SK-N-SH (cell line): ENCODE data around the gene SPON1.

Experiments used
- EP300 ChIP-seq, 2 experiments: IDR thresholded peaks; 2 replicates each; pipeline versions ENCODE4 v1.4.0 to v1.6.1; 2012; ENCODE audit warnings: borderline replicate concordance in 1 of 2, low read depth in 1 of 2, low read length in 1 of 2
- FOSL2 ChIP-seq: IDR thresholded peaks from 2 replicates; pipeline ENCODE4 v1.4.0; 2012; ENCODE audit warnings: low read depth, mild to moderate bottlenecking, moderate library complexity, borderline replicate concordance
- MAX ChIP-seq: IDR thresholded peaks from 2 replicates; pipeline ENCODE4 v1.4.0; 2012; ENCODE audit warnings: low read depth
- MXI1 ChIP-seq: IDR thresholded peaks from 2 replicates; pipeline ENCODE4 v1.6.1; 2012; ENCODE audit warnings: mild to moderate bottlenecking, low read depth, low read length, improper control_type of control experiment
- POLR2AphosphoS5 ChIP-seq: IDR thresholded peaks from 2 replicates; pipeline ENCODE4 v1.6.1; 2012; ENCODE audit warnings: low read depth, low read length
- RCOR1 ChIP-seq: fragments of 150-350 bp; IDR thresholded peaks from 2 replicates; pipeline ENCODE4 v1.6.1; 2017; ENCODE audit warnings: antibody characterized with exemption, low read length
- SIN3A ChIP-seq: IDR thresholded peaks from 2 replicates; pipeline ENCODE4 v1.6.1; 2012; ENCODE audit warnings: low read depth, mild to moderate bottlenecking, low read length, moderate library complexity, borderline replicate concordance
- TEAD4 ChIP-seq: IDR thresholded peaks from 2 replicates; pipeline ENCODE4 v1.4.0; 2012; ENCODE audit warnings: mild to moderate bottlenecking, borderline replicate concordance; ENCODE audit not compliant: insufficient read depth
- TF ChIP-seq, protein P1 (sequence below): fragments of 200-600 bp; sonication (generic); IDR thresholded peaks from 2 replicates; pipeline ENCODE4 v1.6.1; 2017; ENCODE audit warnings: antibody characterized with exemption, mild to moderate bottlenecking, moderate library complexity

DNA sequence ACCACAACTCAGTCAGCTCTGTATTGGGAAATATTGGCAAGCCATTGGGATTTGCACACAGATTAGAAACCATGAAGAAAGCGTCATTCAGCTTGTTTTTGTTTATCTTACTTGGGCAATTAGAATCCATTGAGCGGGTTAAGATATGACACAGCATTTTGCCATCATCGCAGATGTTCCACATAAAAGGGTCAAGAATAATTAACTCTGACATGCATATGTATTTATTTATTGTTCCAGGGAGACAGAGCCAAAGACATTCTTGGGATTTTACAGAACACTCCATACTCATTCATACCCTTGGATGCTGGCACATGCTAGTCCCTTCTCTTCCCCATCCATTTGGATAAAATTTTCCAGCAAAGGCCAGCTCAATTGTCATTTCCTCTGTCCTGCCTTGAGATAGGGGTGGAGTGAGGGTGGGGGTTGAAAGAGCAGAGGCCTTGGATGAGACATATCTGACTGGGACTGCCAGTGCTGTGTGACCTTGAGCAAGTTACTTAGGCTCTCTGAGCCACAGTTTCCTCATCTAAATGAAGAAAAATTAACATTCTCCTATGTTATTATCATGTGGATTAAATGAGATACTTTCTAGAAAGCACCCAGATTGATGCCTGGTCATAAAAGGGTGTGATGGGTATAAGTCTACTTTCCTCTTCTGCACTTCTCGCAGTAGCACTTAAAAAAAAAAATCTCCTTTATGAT lies 216.7 kb downstream of the SPON1 start:
- no peak for TF ChIP-seq POLR2AphosphoS5
- TF ChIP-seq, protein P1, sequence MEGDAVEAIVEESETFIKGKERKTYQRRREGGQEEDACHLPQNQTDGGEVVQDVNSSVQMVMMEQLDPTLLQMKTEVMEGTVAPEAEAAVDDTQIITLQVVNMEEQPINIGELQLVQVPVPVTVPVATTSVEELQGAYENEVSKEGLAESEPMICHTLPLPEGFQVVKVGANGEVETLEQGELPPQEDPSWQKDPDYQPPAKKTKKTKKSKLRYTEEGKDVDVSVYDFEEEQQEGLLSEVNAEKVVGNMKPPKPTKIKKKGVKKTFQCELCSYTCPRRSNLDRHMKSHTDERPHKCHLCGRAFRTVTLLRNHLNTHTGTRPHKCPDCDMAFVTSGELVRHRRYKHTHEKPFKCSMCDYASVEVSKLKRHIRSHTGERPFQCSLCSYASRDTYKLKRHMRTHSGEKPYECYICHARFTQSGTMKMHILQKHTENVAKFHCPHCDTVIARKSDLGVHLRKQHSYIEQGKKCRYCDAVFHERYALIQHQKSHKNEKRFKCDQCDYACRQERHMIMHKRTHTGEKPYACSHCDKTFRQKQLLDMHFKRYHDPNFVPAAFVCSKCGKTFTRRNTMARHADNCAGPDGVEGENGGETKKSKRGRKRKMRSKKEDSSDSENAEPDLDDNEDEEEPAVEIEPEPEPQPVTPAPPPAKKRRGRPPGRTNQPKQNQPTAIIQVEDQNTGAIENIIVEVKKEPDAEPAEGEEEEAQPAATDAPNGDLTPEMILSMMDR = no peak
- no peak for TF ChIP-seq FOSL2
- no peak for TF ChIP-seq MAX
- no peak for TF ChIP-seq TEAD4
- TF ChIP-seq MXI1 = no peak
- TF ChIP-seq EP300 (IDR thresholded peaks at IDR 0.05; ENCODE audit: borderline replicate concordance in 1 of 2, low read depth in 1 of 2, low read length in 1 of 2) = no peak
- no peak for TF ChIP-seq SIN3A
- no peak for TF ChIP-seq RCOR1
